ENCODE measurements around the gene MS4A6A. TPM values are rescaled to one million over a fixed set of nuclear protein-coding genes. Genes with fewer than 3 reads are reported as not detected.

The MS4A6A gene
- polyA plus RNA-seq, 4 donors, result 7.6 to 74.3 (median 59.4) TPM

Other genes with a start within 250 kb of the MS4A6A start
- gene OOSP1, start 244.7 kb downstream of the MS4A6A start, polyA plus RNA-seq, result not detected
- under 1 TPM in 1 of 4 donors, not detected in 3; 0.09 TPM for gene OOSP4A, start 219.1 kb downstream of the MS4A6A start, polyA plus RNA-seq
- gene OOSP4B, start 165.9 kb downstream of the MS4A6A start, polyA plus RNA-seq, result not detected
- not detected for gene OOSP2, start 142.7 kb downstream of the MS4A6A start, polyA plus RNA-seq
- gene MS4A3, start 126.4 kb downstream of the MS4A6A start, polyA plus RNA-seq, result under 1 TPM in 1 of 4 donors, not detected in 3; 0.38 TPM
- gene MS4A2, start 94.4 kb downstream of the MS4A6A start, polyA plus RNA-seq, result under 1 TPM in 3 of 4 donors, not detected in 1; 0.01 to 0.81 (median 0.45) TPM
- gene MS4A4E, start 60.1 kb upstream of the MS4A6A start, polyA plus RNA-seq, result under 1 TPM in 2 of 4 donors, not detected in 2; 0.56 to 0.61 TPM
- 10 to 100 TPM in 1 of 4 donors, 1 to 10 TPM in 3; 1.6 to 28.3 (median 6.2) TPM for gene MS4A4A, start 97.6 kb upstream of the MS4A6A start, polyA plus RNA-seq
- gene MS4A6E, start 144.2 kb upstream of the MS4A6A start, polyA plus RNA-seq, result under 1 TPM in 1 of 4 donors, not detected in 3; 0.18 TPM
- gene MS4A7, start 195.4 kb upstream of the MS4A6A start, polyA plus RNA-seq, result 10 to 100 TPM in 2 of 4 donors, 1 to 10 TPM in 2; 2.2 to 13.2 (median 9.8) TPM
- gene MS4A14, start 213.4 kb upstream of the MS4A6A start, polyA plus RNA-seq, result 1 to 10 TPM in 1 of 4 donors, under 1 TPM in 1, not detected in 2; 0.12 to 1.2 TPM
- not detected for gene MS4A5, start 246.5 kb upstream of the MS4A6A start, polyA plus RNA-seq